H9 (cell line): ENCODE measurements around the gene GNL3. TPM values are rescaled to one million over a fixed set of nuclear protein-coding genes. Genes with fewer than 3 reads are reported as not detected.

Experiments used
- DNase-seq: peaks from one replicate; pipeline ENCODE4 v3.0.0-alpha.2; 2017
- H2AFZ ChIP-seq: one replicate; pipeline ENCODE4 v1.6.1; 2013; ENCODE audit warnings: mild to moderate bottlenecking, low read length, control low read depth, moderate library complexity
- H2AK5ac ChIP-seq: 2 replicates; pipeline ENCODE4 v1.6.1; 2013; ENCODE audit warnings: low read length, control low read depth, mixed read lengths; ENCODE audit not compliant: insufficient read length
- H2BK120ac ChIP-seq: one replicate; pipeline ENCODE4 v1.6.1; 2013; ENCODE audit warnings: low read depth, mild to moderate bottlenecking, low read length, control low read depth, inconsistent platforms; ENCODE audit not compliant: poor library complexity, severe bottlenecking
- H2BK12ac ChIP-seq: 2 replicates; pipeline ENCODE4 v1.6.1; 2013; ENCODE audit warnings: low read length, control low read depth, mixed read lengths, low read depth; ENCODE audit not compliant: insufficient read length
- H2BK15ac ChIP-seq: 2 replicates; pipeline ENCODE4 v1.6.1; 2013; ENCODE audit warnings: low read depth, low read length, control low read depth
- H2BK20ac ChIP-seq: one replicate; pipeline ENCODE4 v1.6.1; 2013; ENCODE audit warnings: low read depth, mild to moderate bottlenecking, low read length, control low read depth, inconsistent platforms; ENCODE audit not compliant: poor library complexity, severe bottlenecking
- H2BK5ac ChIP-seq: 2 replicates; pipeline ENCODE4 v1.6.1; 2013; ENCODE audit warnings: low read length, control low read depth, mixed read lengths; ENCODE audit not compliant: insufficient read length
- H3K14ac ChIP-seq: 2 replicates; pipeline ENCODE4 v1.6.1; 2013; ENCODE audit warnings: low read length, control low read depth; ENCODE audit not compliant: insufficient read depth
- H3K18ac ChIP-seq: 2 replicates; pipeline ENCODE4 v1.6.1; 2013; ENCODE audit warnings: low read depth, mild to moderate bottlenecking, mixed read lengths, low read length, control low read depth; ENCODE audit not compliant: insufficient read length
- H3K23ac ChIP-seq: 2 replicates; pipeline ENCODE4 v1.6.1; 2013; ENCODE audit warnings: low read length, control low read depth, mixed read lengths, low read depth; ENCODE audit not compliant: insufficient read length
- H3K23me2 ChIP-seq: 2 replicates; pipeline ENCODE4 v1.6.1; 2013; ENCODE audit warnings: low read depth, mild to moderate bottlenecking, mixed read lengths, low read length, control low read depth; ENCODE audit not compliant: insufficient read length, poor library complexity, severe bottlenecking
- H3K27ac ChIP-seq: 2 replicates; pipeline ENCODE4 v1.5.1; 2013; ENCODE audit warnings: low read length, control low read depth, mixed read lengths, low read depth; ENCODE audit not compliant: insufficient read length
- H3K27me3 ChIP-seq: 2 replicates; pipeline ENCODE4 v1.6.1; 2013; ENCODE audit warnings: low read length, control low read depth, inconsistent platforms; ENCODE audit not compliant: insufficient read depth
- H3K4ac ChIP-seq: 2 replicates; pipeline ENCODE4 v1.6.1; 2013; ENCODE audit warnings: low read depth, mild to moderate bottlenecking, control low read depth, inconsistent platforms, low read length, moderate library complexity
- H3K4me1 ChIP-seq: 2 replicates; pipeline ENCODE4 v1.6.1; 2013; ENCODE audit warnings: low read length, control low read depth, inconsistent platforms; ENCODE audit not compliant: insufficient read depth
- H3K4me2 ChIP-seq: 2 replicates; pipeline ENCODE4 v1.6.1; 2013; ENCODE audit warnings: low read length, control low read depth, mixed read lengths; ENCODE audit not compliant: insufficient read length, insufficient read depth
- H3K56ac ChIP-seq: 2 replicates; pipeline ENCODE4 v1.6.1; 2013; ENCODE audit warnings: low read depth, mild to moderate bottlenecking, mixed read lengths, low read length, control low read depth; ENCODE audit not compliant: insufficient read length
- H3K79me1 ChIP-seq: 2 replicates; pipeline ENCODE4 v1.6.1; 2013; ENCODE audit warnings: low read depth, mild to moderate bottlenecking, moderate library complexity, low read length, control low read depth, inconsistent platforms; ENCODE audit not compliant: insufficient read depth, poor library complexity, severe bottlenecking
- H3K79me2 ChIP-seq: 2 replicates; pipeline ENCODE4 v1.6.1; 2013; ENCODE audit warnings: low read length, control low read depth, inconsistent platforms; ENCODE audit not compliant: insufficient read depth
- H3K9ac ChIP-seq: 2 replicates; pipeline ENCODE4 v1.6.1; 2013; ENCODE audit warnings: low read length, control low read depth, mixed read lengths; ENCODE audit not compliant: insufficient read length; ENCODE audit errors: extremely low read depth
- H3K9me3 ChIP-seq: one replicate; pipeline ENCODE4 v1.6.1; 2013; ENCODE audit warnings: low read depth, low read length, inconsistent platforms; ENCODE audit not compliant: control insufficient read depth
- H3T11ph ChIP-seq: one replicate; pipeline ENCODE4 v1.6.1; 2013; ENCODE audit warnings: mild to moderate bottlenecking, low read length, control low read depth, inconsistent platforms
- H4K20me1 ChIP-seq: one replicate; pipeline ENCODE4 v1.6.1; 2013; ENCODE audit not compliant: control insufficient read depth, insufficient read length, insufficient read depth
- H4K5ac ChIP-seq: 2 replicates; pipeline ENCODE4 v1.6.1; 2013; ENCODE audit warnings: low read depth, mild to moderate bottlenecking, mixed read lengths, low read length, control low read depth; ENCODE audit not compliant: insufficient read length
- H4K8ac ChIP-seq: replicated peaks from 2 replicates; pipeline ENCODE4 v1.6.1; 2013; ENCODE audit warnings: low read length, control low read depth, mixed read lengths, low read depth; ENCODE audit not compliant: insufficient read length
- H4K91ac ChIP-seq: 2 replicates; pipeline ENCODE4 v1.6.1; 2013; ENCODE audit warnings: low read depth, mild to moderate bottlenecking, moderate library complexity, mixed read lengths, low read length, control low read depth; ENCODE audit not compliant: insufficient read length
- H3K27ac Mint-ChIP-seq, 3 experiments: 2 replicates in 2 of 3; 3 replicates in 1 of 3; pipeline ENCODE4 v1.8.0; 2020 to 2021; ENCODE audit warnings: mixed read lengths in 3 of 3, mild to moderate bottlenecking in 1 of 3, moderate library complexity in 1 of 3
- H3K27me3 Mint-ChIP-seq: 2 replicates; pipeline ENCODE4 v1.8.0; 2021; ENCODE audit warnings: low read depth, mild to moderate bottlenecking, moderate library complexity, mixed read lengths
- H3K36me3 Mint-ChIP-seq, 3 experiments: 2 replicates in 2 of 3; 3 replicates in 1 of 3; pipeline ENCODE4 v1.8.0; 2020 to 2021; ENCODE audit warnings: low read depth in 3 of 3, mixed read lengths in 3 of 3; ENCODE audit not compliant: insufficient read depth in 1 of 3
- H3K4me1 Mint-ChIP-seq, 2 experiments: 2 replicates each; pipeline ENCODE4 v1.8.0; 2020; ENCODE audit warnings: mixed read lengths in 2 of 2
- H3K4me3 Mint-ChIP-seq, 2 experiments: 2 replicates in 1 of 2; 3 replicates in 1 of 2; pipeline ENCODE4 v1.8.0; 2020 to 2021; ENCODE audit warnings: mild to moderate bottlenecking in 2 of 2, mixed read lengths in 2 of 2, moderate library complexity in 1 of 2
- H3K9me3 Mint-ChIP-seq, 2 experiments: 2 replicates in 1 of 2; 3 replicates in 1 of 2; pipeline ENCODE4 v1.8.0; 2020; ENCODE audit warnings: mild to moderate bottlenecking in 2 of 2, mixed read lengths in 2 of 2, moderate library complexity in 1 of 2
- WGBS: extraction: QIAGEN DNeasy Blood & Tissue Kit; methylation state at CpG from one replicate; pipeline ENCODE4 v1.1.7; 2013; ENCODE audit warnings: missing lambda C conversion rate, low lambda C conversion rate, mixed read lengths; ENCODE audit not compliant: insufficient read length; ENCODE audit errors: extremely low coverage; 5-methylcytosine and 5-hydroxymethylcytosine counted together
- total RNA-seq: library from RNA; stranded (reverse); gene quantifications from 2 replicates; pipeline ENCODE4 v1.2.1, GENCODE V29; 2021
- TF ChIP-seq, protein P1 (sequence below): fragments of 200-600 bp; sonication (generic); conservative IDR thresholded peaks from 3 replicates; pipeline ENCODE4 v1.8.0; 2021; ENCODE audit warnings: antibody characterized with exemption, mild to moderate bottlenecking

GNL3 gene
- total RNA-seq, 1 experiment from 2014 or later = 250 TPM

DNA sequence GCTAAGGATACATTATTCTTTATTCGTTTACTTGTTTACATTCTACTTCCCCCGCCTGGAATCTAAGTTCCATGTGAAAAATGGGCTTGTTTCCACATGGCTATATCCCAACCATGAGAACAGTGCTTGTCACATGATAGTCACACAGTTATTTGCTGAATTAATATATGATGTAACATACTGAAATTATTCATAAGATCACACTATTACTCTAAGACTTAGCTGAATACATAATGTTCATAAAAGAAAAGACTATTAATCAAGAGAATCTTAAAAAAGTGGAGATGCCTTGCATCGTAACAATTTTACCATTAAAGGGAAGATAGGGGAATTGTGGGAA is 6.7 kb upstream of the GNL3 start:
- Histone ChIP-seq H2BK15ac (no peak overlapping the region), H4K8ac (no peak overlapping the region), H3K4ac (no peak overlapping the region), H2BK5ac (no peak overlapping the region), H3K27me3 (no peaks in the 10 kb centered on the region), H3K4me1 (no peaks in the 10 kb centered on the region), H4K91ac (no peak overlapping the region), H2AK5ac (no peak overlapping the region), H3K27ac (no peak overlapping the region), H3K14ac (no peak overlapping the region), H3K9ac (no peak overlapping the region), H3K23me2 (no peaks in the 10 kb centered on the region), H2AFZ (no peak overlapping the region), H4K5ac (no peak overlapping the region), H3T11ph (no peak overlapping the region), H2BK120ac (no peak overlapping the region), H3K79me2 (peaks cover 3% of the 10 kb centered on the region; the same call in 1 of the 2 replicates), H2BK12ac (no peak overlapping the region), H4K20me1 (no peaks in the 10 kb centered on the region), H3K9me3 (no peaks in the 10 kb centered on the region), H3K56ac (no peak overlapping the region), H3K23ac (no peak overlapping the region), H3K79me1 (peaks cover 3% of the 10 kb centered on the region), H2BK20ac (no peak overlapping the region), H3K18ac (no peak overlapping the region), H3K4me2 (no peak overlapping the region)
- Mint-ChIP-seq H3K36me3 (peaks cover 24 to 58% (median 56%) of the 10 kb centered on the region in 3 experiments; a peak in 6 of 7 replicates), H3K27me3 (no peaks in the 10 kb centered on the region), H3K9me3 (no peaks in the 10 kb centered on the region), H3K27ac (no peak overlapping the region), H3K4me3 (no peak overlapping the region), H3K4me1 (peaks cover 10 to 13% of the 10 kb centered on the region in 2 experiments)
- no peak for DNase-seq
- TF ChIP-seq, protein P1, sequence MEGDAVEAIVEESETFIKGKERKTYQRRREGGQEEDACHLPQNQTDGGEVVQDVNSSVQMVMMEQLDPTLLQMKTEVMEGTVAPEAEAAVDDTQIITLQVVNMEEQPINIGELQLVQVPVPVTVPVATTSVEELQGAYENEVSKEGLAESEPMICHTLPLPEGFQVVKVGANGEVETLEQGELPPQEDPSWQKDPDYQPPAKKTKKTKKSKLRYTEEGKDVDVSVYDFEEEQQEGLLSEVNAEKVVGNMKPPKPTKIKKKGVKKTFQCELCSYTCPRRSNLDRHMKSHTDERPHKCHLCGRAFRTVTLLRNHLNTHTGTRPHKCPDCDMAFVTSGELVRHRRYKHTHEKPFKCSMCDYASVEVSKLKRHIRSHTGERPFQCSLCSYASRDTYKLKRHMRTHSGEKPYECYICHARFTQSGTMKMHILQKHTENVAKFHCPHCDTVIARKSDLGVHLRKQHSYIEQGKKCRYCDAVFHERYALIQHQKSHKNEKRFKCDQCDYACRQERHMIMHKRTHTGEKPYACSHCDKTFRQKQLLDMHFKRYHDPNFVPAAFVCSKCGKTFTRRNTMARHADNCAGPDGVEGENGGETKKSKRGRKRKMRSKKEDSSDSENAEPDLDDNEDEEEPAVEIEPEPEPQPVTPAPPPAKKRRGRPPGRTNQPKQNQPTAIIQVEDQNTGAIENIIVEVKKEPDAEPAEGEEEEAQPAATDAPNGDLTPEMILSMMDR = no peak
- WGBS = no CpG with 5 or more reads among the region's 3 CpGs
